ENCODE results near the gene MEF2B.

The MEF2B gene

GRCh38 chr19:19170053-19170872 is at the start of gene MEF2B:
MEF2B (minus strand) TSS chr19:19170263; CDS start chr19:19150735, 19,528 bp downstream.
- DNase-seq, result peak; percentile 33

GRCh38 chr19:19218911-19219310 is 48.8 kb upstream of the MEF2B start:
- no peak for DNase-seq

- peak; percentile 25 for DNase-seq
Observed at GRCh38 chr19:19217099-19217498, 47.0 kb upstream of the MEF2B start.

- no peak for DNase-seq
Observed at GRCh38 chr19:19215792-19216191, 45.7 kb upstream of the MEF2B start.

GRCh38 chr19:19214892-19215291 is 44.8 kb upstream of the MEF2B start:
- peak; percentile 41 for DNase-seq

GRCh38 chr19:19214159-19214490 is 44.1 kb upstream of the MEF2B start:
- no peak for DNase-seq

- no peak for DNase-seq
Observed at GRCh38 chr19:19213426-19214158, 43.5 kb upstream of the MEF2B start.

GRCh38 chr19:19212916-19213315 is 42.9 kb upstream of the MEF2B start:
- DNase-seq, result no peak

GRCh38 chr19:19211499-19212420 is 41.7 kb upstream of the MEF2B start, which contains the start of gene NCAN:
NCAN (plus strand) TSS chr19:19211958; CDS start chr19:19216954, 4,996 bp downstream.
- no peak for DNase-seq

GRCh38 chr19:19209372-19209771 is 39.3 kb upstream of the MEF2B start:
- no peak for DNase-seq

- no peak for DNase-seq
Observed at GRCh38 chr19:19207637-19208572, 37.8 kb upstream of the MEF2B start.

- no peak for DNase-seq
Observed at GRCh38 chr19:19206938-19207337, 36.9 kb upstream of the MEF2B start.

- DNase-seq, result no peak
Observed at GRCh38 chr19:19205416-19206410, 35.6 kb upstream of the MEF2B start.

GRCh38 chr19:19204181-19204580 is 34.1 kb upstream of the MEF2B start:
- DNase-seq, result no peak

- DNase-seq, result peak; percentile 97
Observed at GRCh38 chr19:19203012-19203856, 33.2 kb upstream of the MEF2B start, which contains the start of gene NR2C2AP. NR2C2AP (minus strand) TSS chr19:19203414; CDS start chr19:19203060, 354 bp downstream.

GRCh38 chr19:19202707-19203011 is 32.6 kb upstream of the MEF2B start:
- no peak for DNase-seq

GRCh38 chr19:19201697-19202630 is 31.9 kb upstream of the MEF2B start:
- no peak for DNase-seq

GRCh38 chr19:19193926-19194325 is 23.9 kb upstream of the MEF2B start:
- DNase-seq, result no peak
